Fibroblast of mammary gland (primary cell): ENCODE data around the gene BLMH.

Source experiments
- DNase-seq: peaks from one replicate; pipeline ENCODE4 v3.0.0-alpha.2; 2010; ENCODE audit warnings: low read depth
- H3K4me3 ChIP-seq: 2 replicates; pipeline ENCODE4 v1.5.1; 2011; ENCODE audit warnings: low read depth, mild to moderate bottlenecking, low read length, moderate library complexity; ENCODE audit not compliant: control insufficient read depth
- CTCF ChIP-seq: conservative IDR thresholded peaks from 2 replicates; pipeline ENCODE4 v1.5.1; 2011; ENCODE audit warnings: low read depth, low read length, inconsistent platforms; ENCODE audit not compliant: control insufficient read depth, insufficient read depth

BLMH gene

GRCh38 chr17:30333503-30334360 is 42.0 kb upstream of the BLMH start, which contains the start of gene TMIGD1:
TMIGD1 (minus strand) TSS chr17:30334057; CDS start chr17:30332133, 1,924 bp downstream.
- H3K4me3 ChIP-seq = no peak within 1 kb of the TSS
- TF ChIP-seq CTCF = no peak
- no peak for DNase-seq

- no peak for TF ChIP-seq CTCF
- DNase-seq = peak; percentile 82
- no peak overlapping the region for H3K4me3 ChIP-seq
Observed at GRCh38 chr17:30332057-30332542, 40.4 kb upstream of the BLMH start.

- no peak overlapping the region for H3K4me3 ChIP-seq
- no peak for DNase-seq
- TF ChIP-seq CTCF = no peak
Observed at GRCh38 chr17:30326809-30327208, 35.1 kb upstream of the BLMH start.

- H3K4me3 ChIP-seq = no peak overlapping the region
- no peak for DNase-seq
- no peak for TF ChIP-seq CTCF
Observed at GRCh38 chr17:30324723-30325122, 33.0 kb upstream of the BLMH start.

GRCh38 chr17:30323895-30324319 is 32.2 kb upstream of the BLMH start:
- DNase-seq = peak; percentile 56

GRCh38 chr17:30323262-30323894 is 31.6 kb upstream of the BLMH start:
- TF ChIP-seq CTCF = no peak
- H3K4me3 ChIP-seq = no peak overlapping the region
- no peak for DNase-seq

More at GRCh38 chr17:30323895-30324319, 32.2 kb upstream of the BLMH start:
- no peak overlapping the region for H3K4me3 ChIP-seq
- no peak for TF ChIP-seq CTCF
